GM19351 (cell line): ENCODE data around the gene CLCN3.
"Not testable (repeated sequence)": the region's sequence is repeated elsewhere in the genome, so short reads cannot be mapped to it uniquely, and the experiment has no call there.

Experiments
- ATAC-seq: cut with Tn5 transposase; IDR thresholded peaks from one replicate; pipeline ENCODE4 v1.9.1; 2021; ENCODE audit warnings: mild to moderate bottlenecking, moderate library complexity; ENCODE audit not compliant: unreplicated experiment

The CLCN3 gene

GRCh38 chr4:169619958-169620879 lies at the start of gene CLCN3:
Gene CLCN3 (plus strand): TSS chr4:169620578. CDS start chr4:169635929, 15,351 bp downstream.
- peak; percentile 89 for ATAC-seq

GRCh38 chr4:169571012-169571411 lies 49.4 kb upstream of the CLCN3 start:
- ATAC-seq: not testable (repeated sequence)

GRCh38 chr4:169571435-169571834 lies 48.9 kb upstream of the CLCN3 start:
- no peak for ATAC-seq

- no peak for ATAC-seq
Measured at GRCh38 chr4:169573889-169574288, 46.5 kb upstream of the CLCN3 start.

- peak; percentile 94 for ATAC-seq
Measured at GRCh38 chr4:169582203-169582602, 38.2 kb upstream of the CLCN3 start.

- no peak for ATAC-seq
Measured at GRCh38 chr4:169582706-169583105, 37.7 kb upstream of the CLCN3 start.

- no peak for ATAC-seq
Measured at GRCh38 chr4:169583563-169583962, 36.8 kb upstream of the CLCN3 start.

- ATAC-seq: no peak
Measured at GRCh38 chr4:169593050-169593560, 27.3 kb upstream of the CLCN3 start.

GRCh38 chr4:169594560-169595195 lies 25.7 kb upstream of the CLCN3 start:
- ATAC-seq: no peak

GRCh38 chr4:169601016-169601771 lies 19.2 kb upstream of the CLCN3 start:
- peak; percentile 76 for ATAC-seq

- no peak for ATAC-seq
Measured at GRCh38 chr4:169603312-169603711, 17.1 kb upstream of the CLCN3 start.

- peak; percentile 71 for ATAC-seq
Measured at GRCh38 chr4:169604131-169604900, 16.1 kb upstream of the CLCN3 start.

GRCh38 chr4:169604903-169605331 lies 15.5 kb upstream of the CLCN3 start:
- no peak for ATAC-seq

- no peak for ATAC-seq
Measured at GRCh38 chr4:169611157-169611556, 9.2 kb upstream of the CLCN3 start.

GRCh38 chr4:169611991-169612870 lies 8.1 kb upstream of the CLCN3 start, which contains the start of gene NEK1:
Gene NEK1 (minus strand): TSS chr4:169612583. CDS start chr4:169602630, 9,953 bp downstream.
- ATAC-seq: peak; percentile 84

- ATAC-seq: peak; percentile 38
Measured at GRCh38 chr4:169612871-169613859, 7.2 kb upstream of the CLCN3 start.

- ATAC-seq: no peak
Measured at GRCh38 chr4:169615467-169616106, 4.8 kb upstream of the CLCN3 start.
